GM10266 (cell line): ENCODE data around the gene DUSP22.

Source experiments
- DNase-seq: peaks from one replicate; pipeline ENCODE4 v3.0.0; 2012; ENCODE audit errors: extremely low spot score
- TF ChIP-seq, protein P1 (sequence below): IDR thresholded peaks from 2 replicates; pipeline ENCODE4 v1.5.1; 2012; ENCODE audit warnings: mild to moderate bottlenecking, low read depth; ENCODE audit not compliant: control insufficient read depth, insufficient read depth; ENCODE audit errors: missing control alignments

The DUSP22 gene

DNA sequence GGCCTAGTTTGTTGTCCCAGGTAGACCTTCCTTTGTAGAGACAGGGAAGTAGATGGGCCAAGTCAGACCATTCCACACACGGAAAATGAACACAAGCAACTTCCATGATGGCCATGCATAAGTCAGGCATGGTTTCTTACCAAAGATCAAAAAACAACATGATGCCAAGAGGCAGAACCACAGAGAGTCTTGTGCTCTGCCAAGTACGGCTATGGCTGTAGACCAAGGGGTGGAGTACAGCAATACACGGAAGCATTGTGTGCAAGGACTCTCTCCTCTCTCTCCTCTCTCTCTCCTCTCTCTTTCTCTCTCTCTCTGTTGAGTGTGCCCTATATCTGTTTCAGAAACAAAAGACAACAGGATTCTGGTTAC, 4.8 kb upstream of the DUSP22 start:
- TF ChIP-seq, protein P1, sequence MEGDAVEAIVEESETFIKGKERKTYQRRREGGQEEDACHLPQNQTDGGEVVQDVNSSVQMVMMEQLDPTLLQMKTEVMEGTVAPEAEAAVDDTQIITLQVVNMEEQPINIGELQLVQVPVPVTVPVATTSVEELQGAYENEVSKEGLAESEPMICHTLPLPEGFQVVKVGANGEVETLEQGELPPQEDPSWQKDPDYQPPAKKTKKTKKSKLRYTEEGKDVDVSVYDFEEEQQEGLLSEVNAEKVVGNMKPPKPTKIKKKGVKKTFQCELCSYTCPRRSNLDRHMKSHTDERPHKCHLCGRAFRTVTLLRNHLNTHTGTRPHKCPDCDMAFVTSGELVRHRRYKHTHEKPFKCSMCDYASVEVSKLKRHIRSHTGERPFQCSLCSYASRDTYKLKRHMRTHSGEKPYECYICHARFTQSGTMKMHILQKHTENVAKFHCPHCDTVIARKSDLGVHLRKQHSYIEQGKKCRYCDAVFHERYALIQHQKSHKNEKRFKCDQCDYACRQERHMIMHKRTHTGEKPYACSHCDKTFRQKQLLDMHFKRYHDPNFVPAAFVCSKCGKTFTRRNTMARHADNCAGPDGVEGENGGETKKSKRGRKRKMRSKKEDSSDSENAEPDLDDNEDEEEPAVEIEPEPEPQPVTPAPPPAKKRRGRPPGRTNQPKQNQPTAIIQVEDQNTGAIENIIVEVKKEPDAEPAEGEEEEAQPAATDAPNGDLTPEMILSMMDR, result no peak
- no peak for DNase-seq

DNA sequence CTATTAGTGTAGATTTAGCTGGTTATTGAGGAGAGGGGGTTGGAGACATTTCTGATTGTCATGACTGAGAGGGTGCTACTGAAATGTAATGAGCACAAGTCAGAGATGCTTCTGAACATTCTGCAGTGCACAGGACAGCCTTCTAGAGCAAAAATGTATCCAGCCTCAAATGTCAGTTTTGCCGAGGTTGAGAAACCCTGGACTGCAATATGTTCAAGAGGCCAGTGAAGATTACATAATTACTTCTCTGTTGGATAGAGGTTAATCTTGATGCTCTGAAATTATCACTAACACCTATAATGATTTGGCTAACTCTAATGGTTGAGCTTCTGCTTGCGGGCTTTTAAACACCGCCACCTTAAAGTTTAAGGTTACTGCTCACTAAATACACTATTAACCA, 3.4 kb upstream of the DUSP22 start:
- DNase-seq, result no peak
- TF ChIP-seq, protein P1, result no peak

DNA sequence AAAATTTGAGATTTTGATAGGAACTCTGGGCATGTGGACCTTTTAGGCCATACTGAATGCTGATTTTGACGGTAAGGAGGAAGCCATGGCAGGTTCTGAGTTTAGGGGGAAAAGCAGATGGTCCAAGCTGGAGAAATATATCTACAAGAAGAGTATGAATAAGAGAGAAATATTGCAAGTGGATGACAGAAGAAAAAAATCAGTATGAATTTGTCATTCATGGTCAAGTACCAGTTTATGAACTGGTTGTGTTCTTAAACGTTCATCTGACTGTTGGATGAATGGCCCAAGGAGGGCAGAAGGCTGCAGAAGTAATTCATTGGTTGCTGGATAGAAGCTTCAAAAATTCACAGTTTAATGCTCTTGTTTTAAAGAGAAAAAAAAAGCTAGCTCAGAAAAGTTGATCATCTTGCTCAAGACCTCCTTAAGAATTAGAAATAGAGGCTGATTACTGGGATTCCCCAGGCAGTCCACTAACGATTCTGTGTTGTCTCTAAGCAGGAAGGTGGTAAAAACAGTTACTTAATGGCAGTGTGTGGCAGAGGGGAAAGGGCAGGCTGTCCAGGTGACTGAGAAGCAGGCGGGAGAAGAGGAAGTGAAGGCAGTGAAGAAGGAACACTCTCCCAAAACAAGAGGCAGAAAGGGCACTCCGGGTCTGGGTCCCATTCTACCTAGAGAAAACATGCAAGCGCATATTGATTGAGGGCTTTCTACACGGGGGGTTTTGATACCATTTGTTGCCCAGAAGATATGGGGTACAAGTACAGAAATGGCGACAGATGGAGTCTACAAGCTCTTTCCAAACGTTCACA, 2.0 kb upstream of the DUSP22 start:
- DNase-seq, result peak; percentile 23
- TF ChIP-seq, protein P1, result no peak

DNA sequence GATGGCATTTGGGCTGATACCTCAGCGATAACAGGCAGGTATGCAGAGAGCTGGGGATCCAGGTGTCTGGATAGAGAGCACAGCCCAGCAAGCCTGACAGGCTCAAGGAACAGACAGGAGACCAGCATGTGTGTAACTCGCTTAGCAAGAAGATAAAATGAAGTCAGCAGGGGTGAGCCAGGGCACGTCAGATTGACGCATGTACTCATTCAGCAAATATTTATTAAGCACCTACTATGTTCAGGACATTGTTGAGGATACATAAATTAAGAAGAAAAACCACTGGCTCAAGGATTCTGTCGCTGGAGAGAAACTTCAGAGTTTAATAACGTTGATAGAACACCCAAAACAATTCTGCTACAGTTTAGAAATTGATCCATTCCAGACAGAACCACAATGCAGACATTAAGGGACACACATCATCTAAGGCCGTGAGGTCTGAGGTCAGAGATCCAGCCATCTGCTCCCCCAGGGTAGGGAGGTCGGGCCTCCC, 1.0 kb upstream of the DUSP22 start:
- DNase-seq, result peak; percentile 37

DNA sequence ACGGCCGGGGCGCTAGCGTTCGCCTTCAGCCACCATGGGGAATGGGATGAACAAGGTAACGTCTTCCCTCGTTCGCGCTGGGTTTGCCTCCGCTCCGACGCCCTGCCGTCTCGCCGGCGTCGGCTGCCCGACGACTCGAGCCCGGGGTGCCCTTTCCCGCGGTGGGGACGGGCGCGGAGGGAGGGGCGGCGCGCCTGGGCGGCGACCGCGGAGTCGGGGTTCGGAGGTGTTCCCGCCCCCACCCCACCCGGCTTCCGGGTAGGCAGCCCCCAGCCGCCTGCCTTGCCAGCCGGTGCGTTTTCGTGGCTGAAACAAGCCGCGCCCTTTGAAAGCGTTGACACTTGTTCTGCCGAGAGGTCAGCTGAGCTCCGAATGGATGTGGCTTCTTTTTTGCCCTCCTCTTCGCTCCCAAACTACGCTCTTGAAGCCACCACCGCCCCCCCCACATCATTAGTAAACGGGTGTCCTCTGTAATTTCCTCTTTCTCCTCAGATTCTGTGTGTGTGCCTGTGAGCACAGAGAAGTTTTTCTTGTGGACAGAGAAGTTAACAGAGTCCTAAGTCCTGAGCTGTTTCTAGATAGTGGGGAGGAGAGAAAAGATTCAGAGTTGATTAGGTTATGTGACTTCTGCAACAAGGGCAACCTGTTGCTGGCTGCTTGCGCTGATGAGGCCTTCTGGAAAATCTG, 362 bp downstream of the DUSP22 start:
- DNase-seq, result peak; percentile 82
- TF ChIP-seq, protein P1, result no peak

More for the DNA sequence above, 1.0 kb upstream of the DUSP22 start:
- TF ChIP-seq, protein P1, result no peak

DNA sequence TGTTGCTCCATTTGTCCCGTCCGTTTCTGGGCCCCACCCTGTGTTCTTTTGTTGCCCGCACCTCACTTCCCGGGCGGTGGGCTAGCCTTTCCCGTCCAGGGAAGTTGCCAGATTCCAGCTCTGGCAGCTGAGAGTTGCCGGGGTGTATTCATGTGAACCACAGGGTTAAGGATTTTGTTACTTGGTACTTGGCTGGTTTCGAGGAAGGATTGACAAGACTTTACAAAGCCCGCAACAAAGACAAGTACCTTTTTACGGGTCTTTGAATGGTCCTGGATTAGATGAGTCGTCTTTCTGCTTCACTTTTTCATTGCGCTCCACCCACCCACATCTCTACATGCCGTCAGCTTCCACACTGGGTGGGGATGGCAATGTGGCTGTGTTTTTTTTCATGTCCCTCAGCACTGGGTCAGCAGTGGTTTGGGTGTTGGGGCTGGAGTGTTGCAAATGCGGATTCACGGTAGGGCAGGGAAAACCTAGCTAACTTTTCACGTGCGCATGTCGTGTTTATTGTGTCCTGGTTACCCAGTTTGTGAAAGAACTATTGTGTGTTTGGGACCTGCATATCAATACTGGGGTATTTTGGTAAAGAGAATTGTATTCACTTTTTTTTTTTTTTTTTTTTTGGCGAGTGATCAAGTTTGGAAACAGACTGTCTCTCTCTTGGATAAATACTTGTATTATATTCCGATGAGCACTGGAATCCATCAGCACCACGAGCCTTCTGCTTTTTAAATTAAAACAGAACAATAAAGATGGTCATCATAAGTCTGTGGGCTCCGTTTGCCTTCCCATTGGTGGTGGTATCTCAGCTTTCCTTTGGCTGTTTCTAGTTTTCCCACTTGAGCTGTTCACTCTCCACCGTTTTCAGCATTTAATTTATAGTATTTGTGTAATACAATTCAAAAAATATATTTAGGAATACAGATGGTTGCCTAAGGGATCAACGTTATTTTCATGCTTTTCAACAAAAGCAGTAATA, 1.2 kb downstream of the DUSP22 start:
- TF ChIP-seq, protein P1, result no peak
- peak; percentile 23 for DNase-seq
